Astrocyte (in vitro differentiated cells and primary cell): ENCODE measurements around the gene PPRC1. TPM values are rescaled to one million over a fixed set of nuclear protein-coding genes. Genes with fewer than 3 reads are reported as not detected.
"Not testable (repeated sequence)": the region's sequence is repeated elsewhere in the genome, so short reads cannot be mapped to it uniquely, and the experiment has no call there.

Experiments used
- DNase-seq: peaks from one replicate; pipeline ENCODE4 v3.0.0-alpha.2; 2010; ENCODE audit warnings: low read depth
- FAIRE-seq: peaks from 2 replicates; lab custom pipeline; 2011; peaks lifted over from hg19 to GRCh38; lab: Jason Lieb, UNC
- H2AFZ ChIP-seq: 2 replicates; pipeline ENCODE4 v1.6.0; 2012; ENCODE audit warnings: low read depth, low read length, inconsistent platforms
- H3K27ac ChIP-seq: 2 replicates; pipeline ENCODE4 v1.5.1; 2011; ENCODE audit warnings: low read depth, low read length, inconsistent platforms
- H3K27me3 ChIP-seq: 2 replicates; pipeline ENCODE4 v1.6.0; 2011; ENCODE audit warnings: low read length, inconsistent platforms; ENCODE audit not compliant: insufficient read depth
- H3K36me3 ChIP-seq: 2 replicates; pipeline ENCODE4 v1.5.1; 2011; ENCODE audit warnings: low read length, inconsistent platforms; ENCODE audit not compliant: insufficient read depth
- H3K4me1 ChIP-seq: 2 replicates; pipeline ENCODE4 v1.5.1; 2011; ENCODE audit warnings: low read length, inconsistent platforms; ENCODE audit not compliant: insufficient read depth
- H3K4me2 ChIP-seq: 2 replicates; pipeline ENCODE4 v1.6.0; 2012; ENCODE audit warnings: low read length, inconsistent platforms
- H3K4me3 ChIP-seq: 2 replicates; pipeline ENCODE4 v1.5.1; 2011; ENCODE audit warnings: low read depth, mild to moderate bottlenecking, low read length, inconsistent platforms; ENCODE audit not compliant: insufficient read depth
- H3K79me2 ChIP-seq: 2 replicates; pipeline ENCODE4 v1.6.0; 2012; ENCODE audit warnings: mild to moderate bottlenecking, low read length, inconsistent platforms; ENCODE audit not compliant: insufficient read depth
- H3K9ac ChIP-seq: 2 replicates; pipeline ENCODE4 v1.6.0; 2012; ENCODE audit warnings: mild to moderate bottlenecking, low read length, inconsistent platforms
- H3K9me3 ChIP-seq: 2 replicates; pipeline ENCODE4 v1.5.1; 2012; ENCODE audit warnings: low read depth, mild to moderate bottlenecking, low read length, inconsistent platforms; ENCODE audit not compliant: insufficient read depth
- H4K20me1 ChIP-seq: 2 replicates; pipeline ENCODE4 v1.6.0; 2012; ENCODE audit warnings: low read length, inconsistent platforms; ENCODE audit not compliant: insufficient read depth
- H3K27ac Mint-ChIP-seq: one replicate; pipeline ENCODE4 v1.8.0; 2021; ENCODE audit warnings: mild to moderate bottlenecking, mixed read lengths; ENCODE audit not compliant: unreplicated experiment
- H3K27me3 Mint-ChIP-seq: one replicate; pipeline ENCODE4 v1.8.0; 2021; ENCODE audit warnings: low read depth, mixed read lengths; ENCODE audit not compliant: unreplicated experiment
- H3K36me3 Mint-ChIP-seq: one replicate; pipeline ENCODE4 v1.8.0; 2021; ENCODE audit warnings: low read depth, mixed read lengths; ENCODE audit not compliant: unreplicated experiment
- H3K4me1 Mint-ChIP-seq: one replicate; pipeline ENCODE4 v1.8.0; 2021; ENCODE audit warnings: low read depth, mixed read lengths; ENCODE audit not compliant: unreplicated experiment
- H3K4me3 Mint-ChIP-seq: one replicate; pipeline ENCODE4 v1.8.0; 2021; ENCODE audit warnings: mild to moderate bottlenecking, moderate library complexity, mixed read lengths; ENCODE audit not compliant: unreplicated experiment
- H3K9me3 Mint-ChIP-seq: one replicate; pipeline ENCODE4 v1.8.0; 2021; ENCODE audit warnings: mild to moderate bottlenecking, mixed read lengths; ENCODE audit not compliant: unreplicated experiment
- EZH2 ChIP-seq: IDR thresholded peaks from 2 replicates; pipeline ENCODE4 v1.6.1; 2012; ENCODE audit warnings: mild to moderate bottlenecking, low read length, inconsistent platforms; ENCODE audit not compliant: insufficient read depth
- total RNA-seq: library from RNA; stranded (reverse); gene quantifications from 2 replicates; pipeline ENCODE4 v1.2.1, GENCODE V29; 2021
- TF ChIP-seq, protein P1 (sequence below): IDR thresholded peaks from 2 replicates; pipeline ENCODE4 v1.5.1; 2011; ENCODE audit warnings: low read depth, mild to moderate bottlenecking, inconsistent platforms, low read length, moderate library complexity; ENCODE audit not compliant: insufficient read depth

Gene PPRC1
- total RNA-seq, 1 donor from 2014 or later = 56.9 TPM

- FAIRE-seq, H3K36me3 ChIP-seq, H3K4me1 Mint-ChIP-seq, H3K27me3 Mint-ChIP-seq, H3K27ac Mint-ChIP-seq, H3K27me3 ChIP-seq, H2AFZ ChIP-seq, H3K27ac ChIP-seq, H4K20me1 ChIP-seq, H3K9ac ChIP-seq, H3K36me3 Mint-ChIP-seq, H3K4me1 ChIP-seq, H3K79me2 ChIP-seq, H3K4me3 ChIP-seq, H3K4me3 Mint-ChIP-seq, H3K4me2 ChIP-seq, DNase-seq: not testable (repeated sequence)
- peaks cover 38% of the 10 kb centered on the region for H3K9me3 Mint-ChIP-seq
- H3K9me3 ChIP-seq = peaks cover 15% of the 10 kb centered on the region
Measured at GRCh38 chr10:102188941-102189898, 56.4 kb downstream of the PPRC1 start.

DNA sequence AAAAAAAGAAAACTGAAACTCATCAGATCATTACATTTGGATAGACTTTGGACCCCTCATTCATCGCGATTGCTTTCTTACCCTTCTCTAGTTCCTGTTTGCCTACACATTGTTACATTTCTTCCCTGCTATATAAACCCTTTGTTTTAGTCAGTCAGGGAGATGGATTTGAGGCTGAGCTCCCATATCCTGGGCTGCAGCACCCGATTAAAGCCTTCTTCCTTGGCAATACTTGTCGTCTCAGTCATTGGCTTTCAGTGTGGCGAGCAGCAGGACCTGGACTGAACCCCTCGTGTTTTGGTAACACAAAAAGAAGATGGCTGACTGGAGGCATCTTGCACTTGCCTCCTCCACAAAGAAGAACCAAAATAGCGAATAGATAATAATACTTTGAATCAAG lies 59.1 kb downstream of the PPRC1 start:
- no peaks in the 10 kb centered on the region for H3K4me1 ChIP-seq
- no peak overlapping the region for H3K27ac Mint-ChIP-seq
- no peaks in the 10 kb centered on the region for H3K79me2 ChIP-seq
- peaks cover 11% of the 10 kb centered on the region for H3K9me3 ChIP-seq
- no peaks in the 10 kb centered on the region for H3K27me3 ChIP-seq
- H3K4me1 Mint-ChIP-seq = no peaks in the 10 kb centered on the region
- H3K27me3 Mint-ChIP-seq = peaks cover 11% of the 10 kb centered on the region
- no peak overlapping the region for H2AFZ ChIP-seq
- TF ChIP-seq EZH2 = no peak
- TF ChIP-seq, protein P1, sequence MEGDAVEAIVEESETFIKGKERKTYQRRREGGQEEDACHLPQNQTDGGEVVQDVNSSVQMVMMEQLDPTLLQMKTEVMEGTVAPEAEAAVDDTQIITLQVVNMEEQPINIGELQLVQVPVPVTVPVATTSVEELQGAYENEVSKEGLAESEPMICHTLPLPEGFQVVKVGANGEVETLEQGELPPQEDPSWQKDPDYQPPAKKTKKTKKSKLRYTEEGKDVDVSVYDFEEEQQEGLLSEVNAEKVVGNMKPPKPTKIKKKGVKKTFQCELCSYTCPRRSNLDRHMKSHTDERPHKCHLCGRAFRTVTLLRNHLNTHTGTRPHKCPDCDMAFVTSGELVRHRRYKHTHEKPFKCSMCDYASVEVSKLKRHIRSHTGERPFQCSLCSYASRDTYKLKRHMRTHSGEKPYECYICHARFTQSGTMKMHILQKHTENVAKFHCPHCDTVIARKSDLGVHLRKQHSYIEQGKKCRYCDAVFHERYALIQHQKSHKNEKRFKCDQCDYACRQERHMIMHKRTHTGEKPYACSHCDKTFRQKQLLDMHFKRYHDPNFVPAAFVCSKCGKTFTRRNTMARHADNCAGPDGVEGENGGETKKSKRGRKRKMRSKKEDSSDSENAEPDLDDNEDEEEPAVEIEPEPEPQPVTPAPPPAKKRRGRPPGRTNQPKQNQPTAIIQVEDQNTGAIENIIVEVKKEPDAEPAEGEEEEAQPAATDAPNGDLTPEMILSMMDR = no peak
- peaks cover 26% of the 10 kb centered on the region for H3K9me3 Mint-ChIP-seq
- no peak for DNase-seq
- no peak overlapping the region for H3K27ac ChIP-seq
- no peaks in the 10 kb centered on the region for H4K20me1 ChIP-seq
- H3K4me3 Mint-ChIP-seq = no peak overlapping the region
- H3K36me3 Mint-ChIP-seq = peaks cover 2% of the 10 kb centered on the region
- no peak overlapping the region for H3K9ac ChIP-seq
- no peak overlapping the region for H3K4me2 ChIP-seq
- no peaks in the 10 kb centered on the region for H3K36me3 ChIP-seq
- no peak for FAIRE-seq
- no peak overlapping the region for H3K4me3 ChIP-seq

DNA sequence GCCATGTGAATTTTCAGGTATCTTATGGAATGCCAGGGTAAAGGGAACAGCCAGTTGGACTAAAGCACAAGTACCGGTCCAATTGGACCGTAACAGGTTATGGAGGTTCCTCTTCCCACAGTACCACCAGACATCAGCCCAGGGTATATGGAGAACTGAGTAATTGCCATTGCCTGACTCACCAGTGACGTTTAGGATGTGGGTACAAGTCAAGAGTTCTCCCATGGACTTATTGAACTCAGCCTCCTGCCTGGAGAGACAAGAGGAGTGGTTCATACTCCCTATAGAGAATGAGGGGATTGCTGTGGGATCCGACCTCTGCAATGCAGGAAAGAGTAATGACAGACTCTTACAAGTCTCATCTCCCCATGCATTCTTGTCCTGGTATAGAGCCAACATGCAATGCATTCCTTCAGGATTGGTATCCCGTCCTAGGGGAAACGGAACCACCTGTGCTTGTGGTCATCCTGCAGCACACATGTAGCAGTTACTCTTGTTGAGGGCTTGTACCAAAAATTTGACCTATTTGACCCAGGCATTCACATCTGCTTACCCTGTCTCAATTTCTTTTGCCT lies 62.5 kb downstream of the PPRC1 start:
- Histone ChIP-seq H2AFZ (no peak overlapping the region), H3K36me3 (no peaks in the 10 kb centered on the region), H4K20me1 (no peaks in the 10 kb centered on the region), H3K9me3 (peaks cover 11% of the 10 kb centered on the region), H3K79me2 (no peaks in the 10 kb centered on the region), H3K27me3 (no peaks in the 10 kb centered on the region), H3K4me2 (no peak overlapping the region), H3K4me3 (no peak overlapping the region), H3K9ac (no peak overlapping the region), H3K4me1 (no peaks in the 10 kb centered on the region), H3K27ac (no peak overlapping the region)
- H3K27ac Mint-ChIP-seq = no peak overlapping the region
- no peaks in the 10 kb centered on the region for H3K4me1 Mint-ChIP-seq
- no peak for TF ChIP-seq EZH2
- TF ChIP-seq, protein P1 = no peak
- FAIRE-seq (no peak), DNase-seq (no peak)
- H3K9me3 Mint-ChIP-seq = peaks cover 30% of the 10 kb centered on the region
- no peak overlapping the region for H3K4me3 Mint-ChIP-seq
- H3K36me3 Mint-ChIP-seq = no peaks in the 10 kb centered on the region
- H3K27me3 Mint-ChIP-seq = peaks cover 16% of the 10 kb centered on the region
